Neuronal stem cell (in vitro differentiated cells): Measurements from ENCODE around the gene CFL1.
A peak's percentile ranks its signal among the peaks of the same experiment; 100 is the strongest.

Experiments
- DNase-seq: peaks from one replicate; pipeline ENCODE4 v3.0.0-alpha.2; 2013; ENCODE audit warnings: low spot score
- H2AFZ ChIP-seq: one replicate; pipeline ENCODE4 v1.6.1; 2013; ENCODE audit warnings: mild to moderate bottlenecking, low read length, inconsistent platforms
- H2AK5ac ChIP-seq: 2 replicates; pipeline ENCODE4 v1.6.1; 2013; ENCODE audit warnings: low read depth, mild to moderate bottlenecking, inconsistent platforms, low read length, moderate library complexity, mixed read lengths
- H2BK120ac ChIP-seq: 2 replicates; pipeline ENCODE4 v1.6.1; 2013; ENCODE audit warnings: low read depth, mild to moderate bottlenecking, inconsistent platforms, low read length, moderate library complexity, mixed read lengths
- H2BK12ac ChIP-seq: one replicate; pipeline ENCODE4 v1.6.1; 2013; ENCODE audit warnings: low read length, inconsistent platforms
- H2BK15ac ChIP-seq: 2 replicates; pipeline ENCODE4 v1.6.1; 2013; ENCODE audit warnings: mild to moderate bottlenecking, low read length, inconsistent platforms, mixed read lengths
- H2BK5ac ChIP-seq: one replicate; pipeline ENCODE4 v1.6.1; 2013; ENCODE audit warnings: inconsistent platforms, mild to moderate bottlenecking, low read length, moderate library complexity
- H3K14ac ChIP-seq: one replicate; pipeline ENCODE4 v1.6.1; 2013; ENCODE audit warnings: low read length, inconsistent platforms
- H3K18ac ChIP-seq: 2 replicates; pipeline ENCODE4 v1.6.1; 2013; ENCODE audit warnings: low read length, inconsistent platforms
- H3K23ac ChIP-seq: 2 replicates; pipeline ENCODE4 v1.6.1; 2013; ENCODE audit warnings: low read depth, mild to moderate bottlenecking, mixed read lengths, low read length, inconsistent platforms; ENCODE audit not compliant: poor library complexity
- H3K27ac ChIP-seq: replicated peaks from 3 replicates; pipeline ENCODE4 v1.5.1; 2013; ENCODE audit warnings: low read length, inconsistent platforms
- H3K27me3 ChIP-seq, 3 experiments: 2 replicates each; pipeline ENCODE4 v1.6.1; 2013; ENCODE audit warnings: low read length in 3 of 3, mild to moderate bottlenecking in 2 of 3, inconsistent platforms in 1 of 3, low read depth in 1 of 3, mixed read lengths in 1 of 3, moderate library complexity in 1 of 3; ENCODE audit not compliant: control insufficient read depth in 3 of 3, insufficient read depth in 3 of 3
- H3K36me3 ChIP-seq, 2 donors: replicated peaks in 1 of 2; 2 replicates each; pipeline ENCODE4 v1.6.1; 2013; ENCODE audit warnings: low read length in 2 of 2; ENCODE audit not compliant: control insufficient read depth in 2 of 2, insufficient read depth in 2 of 2
- H3K4ac ChIP-seq: 2 replicates; pipeline ENCODE4 v1.6.1; 2013; ENCODE audit warnings: inconsistent platforms, mild to moderate bottlenecking, low read length, moderate library complexity
- H3K4me1 ChIP-seq, 2 donors: 1 replicate in 1 of 2; 2 replicates in 1 of 2; pipeline ENCODE4 v1.6.1; 2013; ENCODE audit warnings: low read length in 2 of 2, low read depth in 1 of 2; ENCODE audit not compliant: control insufficient read depth in 2 of 2, insufficient read depth in 1 of 2
- H3K4me2 ChIP-seq: one replicate; pipeline ENCODE4 v1.6.1; 2013; ENCODE audit warnings: mild to moderate bottlenecking, low read length, inconsistent platforms; ENCODE audit not compliant: insufficient read depth, poor library complexity, severe bottlenecking
- H3K4me3 ChIP-seq, 2 donors: 2 replicates each; pipeline ENCODE4 v1.5.1; 2013; ENCODE audit warnings: low read length in 2 of 2, mild to moderate bottlenecking in 2 of 2, inconsistent platforms in 1 of 2, moderate library complexity in 1 of 2
- H3K79me1 ChIP-seq: one replicate; pipeline ENCODE4 v1.6.1; 2013; ENCODE audit warnings: low read depth, mild to moderate bottlenecking, inconsistent platforms, low read length, moderate library complexity
- H3K9ac ChIP-seq: one replicate; pipeline ENCODE4 v1.6.1; 2013; ENCODE audit warnings: mild to moderate bottlenecking, low read depth, low read length, inconsistent platforms; ENCODE audit not compliant: poor library complexity
- H3K9me3 ChIP-seq, 2 donors: replicated peaks in 1 of 2; 2 replicates each; pipeline versions ENCODE3 to v1.6.1; 2013; ENCODE audit warnings: low read length in 2 of 2, mild to moderate bottlenecking in 2 of 2, inconsistent platforms in 1 of 2, low read depth in 1 of 2, mixed read lengths in 1 of 2, moderate library complexity in 1 of 2; ENCODE audit not compliant: control insufficient read depth in 2 of 2, insufficient read depth in 1 of 2
- H4K8ac ChIP-seq: one replicate; pipeline ENCODE4 v1.6.1; 2013; ENCODE audit warnings: low read depth, mild to moderate bottlenecking, inconsistent platforms, low read length, moderate library complexity
- H4K91ac ChIP-seq: one replicate; pipeline ENCODE4 v1.6.1; 2013; ENCODE audit warnings: low read length, low read depth, mild to moderate bottlenecking, inconsistent platforms; ENCODE audit not compliant: poor library complexity
- WGBS, 2 donors: extraction: QIAGEN DNeasy Blood & Tissue Kit; methylation state at CpG; one replicate each; pipeline ENCODE4 v1.1.7; 2013; ENCODE audit warnings: missing lambda C conversion rate in 2 of 2, mixed read lengths in 1 of 2; ENCODE audit not compliant: insufficient read length in 2 of 2, insufficient replicate concordance in 1 of 2; ENCODE audit errors: extremely low coverage in 2 of 2; 5-methylcytosine and 5-hydroxymethylcytosine counted together

Gene CFL1

DNA sequence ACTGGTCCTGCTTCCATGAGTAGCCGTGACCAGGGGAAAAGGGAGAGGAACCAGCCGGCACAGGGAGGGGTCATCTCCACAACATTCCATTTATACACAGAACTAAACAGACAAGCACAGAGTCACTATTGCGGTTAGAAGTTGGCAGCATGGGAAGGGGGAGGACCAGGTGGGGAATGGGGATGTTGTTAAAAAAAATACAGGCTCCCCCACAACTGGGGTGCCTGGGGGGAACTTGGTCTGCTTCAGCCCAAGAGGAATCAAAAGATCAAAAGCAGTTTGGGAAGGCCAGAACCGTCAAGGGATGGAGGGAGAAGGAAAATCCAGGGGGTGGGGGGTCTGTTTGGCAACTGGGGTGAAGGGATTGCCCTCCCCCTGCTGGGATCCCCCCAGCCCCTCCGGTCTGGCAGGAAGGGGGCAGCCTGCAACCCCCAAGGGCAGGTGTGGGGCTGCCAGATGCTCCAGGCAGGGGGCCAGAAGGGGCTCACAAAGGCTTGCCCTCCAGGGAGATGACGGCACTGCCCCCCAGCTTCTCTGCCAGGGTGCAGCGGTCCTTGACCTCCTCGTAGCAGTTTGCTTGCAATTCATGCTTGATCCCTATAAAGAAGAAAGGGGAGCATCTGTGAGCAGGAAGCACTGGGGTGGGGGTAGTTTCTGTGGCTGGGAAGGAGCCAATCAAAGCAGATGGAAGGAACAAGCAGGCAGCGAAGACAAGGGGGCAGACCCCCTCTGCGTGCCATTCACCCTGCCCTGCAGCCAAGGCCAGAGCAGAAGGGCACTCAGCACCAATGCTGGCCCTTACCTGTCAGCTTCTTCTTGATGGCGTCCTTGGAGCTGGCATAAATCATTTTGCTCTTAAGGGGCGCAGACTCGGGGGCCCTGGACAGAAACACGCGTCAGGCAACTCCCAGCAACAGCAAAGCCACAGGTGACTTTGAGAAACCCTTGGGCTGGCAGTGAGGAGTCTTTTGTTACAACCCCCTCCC lies 2.8 kb downstream of the CFL1 start:
- Histone ChIP-seq H4K91ac (no peak overlapping the region), H2BK15ac (no peak overlapping the region), H2BK12ac (no peak overlapping the region), H3K27me3 (no peaks in the 10 kb centered on the region), H3K9me3 (peaks cover 6 to 14% of the 10 kb centered on the region in 2 donors), H2AFZ (no peak overlapping the region), H3K4me3 (peak overlapping the region in 1 of 2 donors; percentile 83), H3K36me3 (peaks cover 51 to 55% of the 10 kb centered on the region in 2 donors), H3K14ac (no peak overlapping the region), H3K27ac (no peak overlapping the region), H3K79me1 (peaks cover 23% of the 10 kb centered on the region), H3K18ac (no peak overlapping the region), H3K4me2 (no peak overlapping the region), H3K9ac (peak overlapping the region; percentile 51), H4K8ac (no peak overlapping the region), H3K23ac (no peak overlapping the region), H2BK5ac (no peak overlapping the region), H2BK120ac (no peak overlapping the region), H3K4ac (no peak overlapping the region), H2AK5ac (no peak overlapping the region), H3K4me1 (peaks cover under 1 to 8% of the 10 kb centered on the region in 2 donors)
- DNase-seq = no peak
- WGBS, 2 donors = no CpG with 5 or more reads among the region's 15 CpGs

- peaks cover 51 to 55% of the 10 kb centered on the region in 2 donors for H3K36me3 ChIP-seq
- H3K18ac ChIP-seq = no peak overlapping the region
- H2BK120ac ChIP-seq = no peak overlapping the region
- no peaks in the 10 kb centered on the region for H3K27me3 ChIP-seq
- H2BK5ac ChIP-seq = no peak overlapping the region
- no peak overlapping the region for H2AFZ ChIP-seq
- no peak overlapping the region for H3K9ac ChIP-seq
- H3K4ac ChIP-seq = no peak overlapping the region
- DNase-seq = no peak
- no peak overlapping the region for H2AK5ac ChIP-seq
- H2BK12ac ChIP-seq = no peak overlapping the region
- peaks cover 23% of the 10 kb centered on the region for H3K79me1 ChIP-seq
- no peak overlapping the region for H2BK15ac ChIP-seq
- peak overlapping the region; percentile 3 for H3K23ac ChIP-seq
- H3K4me1 ChIP-seq = peaks cover 4 to 6% of the 10 kb centered on the region in 2 donors
- H4K8ac ChIP-seq = no peak overlapping the region
- H3K4me3 ChIP-seq = no peak overlapping the region
- no peak overlapping the region for H4K91ac ChIP-seq
- H3K14ac ChIP-seq = no peak overlapping the region
- H3K27ac ChIP-seq = no peak overlapping the region
- peaks cover 6 to 14% of the 10 kb centered on the region in 2 donors for H3K9me3 ChIP-seq
- WGBS, 2 donors = no CpG with 5 or more reads among the region's 4 CpGs
- H3K4me2 ChIP-seq = no peak overlapping the region
Measured at GRCh38 chr11:65854161-65854592, 3.8 kb downstream of the CFL1 start.

DNA sequence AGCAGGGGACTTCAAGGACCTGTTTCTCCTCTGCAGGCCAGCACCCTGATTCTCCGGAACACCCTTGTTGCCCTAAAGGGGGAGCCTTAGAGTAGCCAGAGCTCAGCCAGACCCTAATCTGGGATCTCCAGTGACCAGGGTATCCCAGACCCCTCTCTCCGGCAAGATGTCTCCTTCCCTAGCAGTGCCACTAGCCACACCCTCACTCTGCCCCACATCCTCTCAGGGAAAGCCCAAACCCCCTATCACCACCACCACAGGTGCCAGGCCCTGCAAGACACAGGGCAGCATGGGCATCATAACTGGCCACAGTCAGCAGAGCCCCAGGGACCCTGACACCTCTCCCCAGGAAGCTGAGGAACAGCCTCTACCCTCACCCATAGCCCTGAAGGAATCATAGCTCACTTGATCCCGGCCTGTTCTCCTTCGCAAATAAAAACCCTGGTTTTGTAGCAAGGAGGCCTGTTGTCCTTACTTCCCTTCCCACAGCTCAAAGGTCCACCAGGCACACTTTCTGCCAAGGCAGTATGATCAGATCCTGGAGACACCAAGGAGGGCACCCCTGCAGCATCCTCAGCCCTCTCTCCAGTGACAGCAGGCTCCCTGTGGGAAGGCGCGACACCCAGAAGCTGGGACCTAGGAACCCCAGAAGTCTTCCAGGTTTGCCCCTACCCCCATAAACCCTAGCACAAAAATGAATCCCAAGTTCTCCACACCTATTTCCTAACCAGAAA lies 4.6 kb downstream of the CFL1 start:
- peaks cover 6 to 14% of the 10 kb centered on the region in 2 donors for H3K9me3 ChIP-seq
- H3K4ac ChIP-seq = no peak overlapping the region
- no peak overlapping the region for H4K91ac ChIP-seq
- no peak overlapping the region for H3K27ac ChIP-seq
- no peak overlapping the region for H2BK120ac ChIP-seq
- no peak overlapping the region for H3K4me2 ChIP-seq
- no CpG with 5 or more reads among the region's 6 CpGs for WGBS, 2 donors
- no peak overlapping the region for H3K18ac ChIP-seq
- peaks cover 23% of the 10 kb centered on the region for H3K79me1 ChIP-seq
- no peak overlapping the region for H2BK5ac ChIP-seq
- DNase-seq = no peak
- peaks cover 51 to 55% of the 10 kb centered on the region in 2 donors for H3K36me3 ChIP-seq
- H4K8ac ChIP-seq = no peak overlapping the region
- H2AFZ ChIP-seq = no peak overlapping the region
- H3K9ac ChIP-seq = no peak overlapping the region
- H3K14ac ChIP-seq = no peak overlapping the region
- no peak overlapping the region for H3K23ac ChIP-seq
- H2BK15ac ChIP-seq = no peak overlapping the region
- no peak overlapping the region for H2AK5ac ChIP-seq
- H3K27me3 ChIP-seq = no peaks in the 10 kb centered on the region
- no peak overlapping the region for H3K4me3 ChIP-seq
- H2BK12ac ChIP-seq = no peak overlapping the region
- H3K4me1 ChIP-seq = peaks cover 4 to 6% of the 10 kb centered on the region in 2 donors
